ENCODE measurements around the gene SH2D3C. TPM values are rescaled to one million over a fixed set of nuclear protein-coding genes. Genes with fewer than 3 reads are reported as not detected.

Gene SH2D3C
- total RNA-seq, result 39.9 and 61.7 TPM in 2 replicates

GRCh38 chr9:127778280-127779135 lies at the start of gene SH2D3C:
Gene SH2D3C, minus strand, starts transcription at chr9:127778666. Its CDS starts 39 bp downstream, at chr9:127778627.

GRCh38 chr9:127802576-127803443 lies 24.3 kb upstream of the SH2D3C start, which contains the start of gene FPGS:
Gene FPGS, plus strand, starts transcription at chr9:127802882. Its CDS starts 43 bp downstream, at chr9:127802925.

GRCh38 chr9:127785933-127786772 lies 7.7 kb upstream of the SH2D3C start, which contains the start of gene CDK9:
Gene CDK9, plus strand, starts transcription at chr9:127786034. Its CDS starts 115 bp downstream, at chr9:127786149.

GRCh38 chr9:127734747-127735529 lies 43.5 kb downstream of the SH2D3C start, which contains the start of gene TOR2A:
Gene TOR2A, minus strand, starts transcription at chr9:127735294. Its CDS starts 24 bp downstream, at chr9:127735270.

GRCh38 chr9:127715470-127716337 lies 62.8 kb downstream of the SH2D3C start, which contains the start of the genes PTRH1 and TTC16:
Gene PTRH1, minus strand, starts transcription at chr9:127715663. Its CDS starts 24 bp downstream, at chr9:127715639.
Gene TTC16, plus strand, starts transcription at chr9:127716079. Its CDS starts 67 bp downstream, at chr9:127716146.

GRCh38 chr9:127706836-127707241 lies 71.6 kb downstream of the SH2D3C start, which contains the start of gene CFAP157:
Gene CFAP157, plus strand, starts transcription at chr9:127706988. Its CDS starts 44 bp downstream, at chr9:127707032.

Other genes with a start within 250 kb of the SH2D3C start
- gene STXBP1, start 166.4 kb downstream of the SH2D3C start, total RNA-seq, result 29.8 and 42.1 TPM in 2 replicates
- under 0.01 and 0.14 TPM in 2 replicates for gene CFAP157, start 71.7 kb downstream of the SH2D3C start, total RNA-seq
- 21.0 and 24.7 TPM in 2 replicates for gene PTRH1, start 63.0 kb downstream of the SH2D3C start, total RNA-seq
- not detected in 2 replicates for gene TTC16, start 62.6 kb downstream of the SH2D3C start, total RNA-seq
- gene TOR2A, start 43.4 kb downstream of the SH2D3C start, total RNA-seq, result 9.2 and 10.1 TPM in 2 replicates
- gene CDK9, start 7.4 kb upstream of the SH2D3C start, total RNA-seq, result 77.0 and 88.0 TPM in 2 replicates
- 102 and 107 TPM in 2 replicates for gene FPGS, start 24.2 kb upstream of the SH2D3C start, total RNA-seq
- gene ENG, start 76.0 kb upstream of the SH2D3C start, total RNA-seq, result 145 and 215 TPM in 2 replicates
- 60.4 and 80.7 TPM in 2 replicates for gene AK1, start 99.0 kb upstream of the SH2D3C start, total RNA-seq
- gene ST6GALNAC6, start 120.9 kb upstream of the SH2D3C start, total RNA-seq, result 29.4 and 30.4 TPM in 2 replicates
- 51.1 and 66.1 TPM in 2 replicates for gene ST6GALNAC4, start 138.4 kb upstream of the SH2D3C start, total RNA-seq
- 0.27 and 0.43 TPM in 2 replicates for gene PIP5KL1, start 152.1 kb upstream of the SH2D3C start, total RNA-seq
- 12.2 and 16.2 TPM in 2 replicates for gene DPM2, start 159.2 kb upstream of the SH2D3C start, total RNA-seq
- gene EEIG1, start 202.3 kb upstream of the SH2D3C start, total RNA-seq, result 6.4 and 8.2 TPM in 2 replicates